GM04504 (cell line): ENCODE measurements around the gene ZNF433.

Source experiments
- DNase-seq: peaks from one replicate; pipeline ENCODE4 v3.0.0-alpha.2; 2012; ENCODE audit warnings: low read depth

The ZNF433 gene

GRCh38 chr19:11989112-11989456 is 46.4 kb downstream of the ZNF433 start:
- no peak for DNase-seq

- DNase-seq = peak; percentile 83
Measured at GRCh38 chr19:11987405-11988281, 47.8 kb downstream of the ZNF433 start.

GRCh38 chr19:11986754-11987153 is 48.7 kb downstream of the ZNF433 start:
- DNase-seq = no peak

GRCh38 chr19:11984986-11985385 is 50.5 kb downstream of the ZNF433 start:
- DNase-seq = no peak

GRCh38 chr19:11982526-11982925 is 53.0 kb downstream of the ZNF433 start:
- DNase-seq = no peak

GRCh38 chr19:11979527-11979926 is 56.0 kb downstream of the ZNF433 start:
- DNase-seq = no peak

- no peak for DNase-seq
Measured at GRCh38 chr19:11978492-11979100, 56.9 kb downstream of the ZNF433 start.

- DNase-seq = no peak
Measured at GRCh38 chr19:11973019-11973810, 62.3 kb downstream of the ZNF433 start.

- DNase-seq = no peak
Measured at GRCh38 chr19:11971041-11971440, 64.4 kb downstream of the ZNF433 start.

- DNase-seq = no peak
Measured at GRCh38 chr19:11970174-11970573, 65.3 kb downstream of the ZNF433 start.

- peak; percentile 74 for DNase-seq
Measured at GRCh38 chr19:11964858-11965645, 70.4 kb downstream of the ZNF433 start, which contains the start of gene ZNF763. Gene ZNF763, plus strand, starts transcription at chr19:11965040. Its CDS starts 169 bp downstream, at chr19:11965209.
